Astrocyte of the cerebellum (primary cell): Measurements from ENCODE around the gene DNAJC9.

Source experiments
- DNase-seq: peaks from one replicate; pipeline ENCODE4 v3.0.0-alpha.2; 2011; ENCODE audit warnings: low read depth
- H3K4me3 ChIP-seq: 2 replicates; pipeline ENCODE4 v1.5.1; 2011; ENCODE audit warnings: mild to moderate bottlenecking, low read depth, low read length, moderate library complexity
- in situ Hi-C: cut with HindIII; loops from 2 replicates; pipeline ENCODE4 v1.10.0; 2017; ENCODE audit warnings: low sequenced_read_pairs
- TF ChIP-seq, protein P1 (sequence below): IDR thresholded peaks from 2 replicates; pipeline ENCODE4 v1.5.1; 2012; ENCODE audit warnings: low read length, low read depth, moderate library complexity, mild to moderate bottlenecking; ENCODE audit errors: missing control alignments

DNAJC9 gene

DNA sequence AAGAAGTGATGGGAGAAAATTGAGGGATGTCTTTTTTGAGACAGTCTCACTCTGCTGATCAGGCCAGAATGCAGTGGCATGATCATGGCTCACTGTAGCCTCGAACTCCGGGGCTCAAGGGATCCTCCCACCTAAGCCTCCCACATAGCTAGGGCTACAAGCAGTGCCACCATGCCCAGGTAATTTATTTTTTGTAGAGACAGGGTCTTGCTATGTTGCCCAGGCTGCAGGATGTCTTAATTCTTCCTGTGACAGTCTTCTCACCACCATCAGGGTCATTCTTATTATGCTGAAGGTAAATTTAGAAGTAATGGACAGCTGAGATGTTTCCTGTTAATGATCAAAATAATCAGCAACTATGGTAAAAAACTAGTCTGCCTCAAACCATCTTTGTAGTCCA, 7.1 kb downstream of the DNAJC9 start:
- in situ Hi-C loops, result no loop called here
- TF ChIP-seq, protein P1, sequence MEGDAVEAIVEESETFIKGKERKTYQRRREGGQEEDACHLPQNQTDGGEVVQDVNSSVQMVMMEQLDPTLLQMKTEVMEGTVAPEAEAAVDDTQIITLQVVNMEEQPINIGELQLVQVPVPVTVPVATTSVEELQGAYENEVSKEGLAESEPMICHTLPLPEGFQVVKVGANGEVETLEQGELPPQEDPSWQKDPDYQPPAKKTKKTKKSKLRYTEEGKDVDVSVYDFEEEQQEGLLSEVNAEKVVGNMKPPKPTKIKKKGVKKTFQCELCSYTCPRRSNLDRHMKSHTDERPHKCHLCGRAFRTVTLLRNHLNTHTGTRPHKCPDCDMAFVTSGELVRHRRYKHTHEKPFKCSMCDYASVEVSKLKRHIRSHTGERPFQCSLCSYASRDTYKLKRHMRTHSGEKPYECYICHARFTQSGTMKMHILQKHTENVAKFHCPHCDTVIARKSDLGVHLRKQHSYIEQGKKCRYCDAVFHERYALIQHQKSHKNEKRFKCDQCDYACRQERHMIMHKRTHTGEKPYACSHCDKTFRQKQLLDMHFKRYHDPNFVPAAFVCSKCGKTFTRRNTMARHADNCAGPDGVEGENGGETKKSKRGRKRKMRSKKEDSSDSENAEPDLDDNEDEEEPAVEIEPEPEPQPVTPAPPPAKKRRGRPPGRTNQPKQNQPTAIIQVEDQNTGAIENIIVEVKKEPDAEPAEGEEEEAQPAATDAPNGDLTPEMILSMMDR, result no peak
- DNase-seq, result no peak
- no peak overlapping the region for H3K4me3 ChIP-seq

DNA sequence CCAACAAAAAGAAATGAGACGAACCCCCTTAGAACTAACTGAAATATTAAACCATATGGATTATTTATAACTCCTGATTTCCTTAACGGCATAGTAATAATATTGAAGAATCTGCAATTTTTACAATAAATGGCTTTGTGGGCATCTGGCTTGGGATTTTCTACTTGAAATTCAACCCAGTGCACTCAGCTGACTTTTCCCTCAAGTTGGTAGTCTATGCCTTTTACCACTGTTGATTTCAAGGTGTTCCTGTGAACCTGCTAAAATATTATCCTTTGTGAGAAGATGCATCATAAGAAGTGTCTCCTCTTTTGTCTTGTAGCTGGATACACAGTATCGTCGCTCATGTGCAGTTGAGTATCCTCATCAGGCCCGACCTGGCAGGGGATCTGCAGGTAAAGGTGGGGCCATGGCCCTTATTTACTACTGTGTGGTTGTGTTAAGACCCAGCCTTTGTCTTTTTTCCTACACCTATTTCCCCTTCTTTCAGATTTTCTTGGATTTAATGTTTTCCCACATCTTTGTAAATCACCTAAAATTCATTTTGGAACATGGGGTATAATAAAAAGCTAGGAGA, 8.0 kb downstream of the DNAJC9 start:
- in situ Hi-C loops, result no loop called here
- DNase-seq, result no peak
- TF ChIP-seq, protein P1, result no peak
- H3K4me3 ChIP-seq, result no peak overlapping the region

DNA sequence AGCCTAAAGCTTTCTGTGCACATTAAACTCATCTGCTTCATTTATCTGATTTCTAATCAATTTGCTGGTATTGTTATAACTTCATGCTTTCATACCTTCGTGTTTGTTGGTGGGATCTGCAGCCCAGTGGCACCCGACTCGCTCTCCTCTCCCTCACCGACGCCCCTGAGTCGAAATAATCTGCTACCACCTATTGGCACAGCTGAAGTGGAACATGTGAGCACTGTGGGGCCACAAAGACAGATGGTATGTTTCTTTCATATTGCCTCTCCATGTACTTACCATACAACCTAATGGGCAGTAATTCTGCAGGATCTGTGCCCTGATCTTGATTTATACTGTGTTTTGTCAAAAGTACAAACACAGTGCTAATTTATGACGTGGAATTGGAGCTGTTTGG, 12.4 kb downstream of the DNAJC9 start:
- no peak for DNase-seq
- H3K4me3 ChIP-seq, result no peak overlapping the region
- in situ Hi-C loops, result no loop called here
- TF ChIP-seq, protein P1, result no peak

DNA sequence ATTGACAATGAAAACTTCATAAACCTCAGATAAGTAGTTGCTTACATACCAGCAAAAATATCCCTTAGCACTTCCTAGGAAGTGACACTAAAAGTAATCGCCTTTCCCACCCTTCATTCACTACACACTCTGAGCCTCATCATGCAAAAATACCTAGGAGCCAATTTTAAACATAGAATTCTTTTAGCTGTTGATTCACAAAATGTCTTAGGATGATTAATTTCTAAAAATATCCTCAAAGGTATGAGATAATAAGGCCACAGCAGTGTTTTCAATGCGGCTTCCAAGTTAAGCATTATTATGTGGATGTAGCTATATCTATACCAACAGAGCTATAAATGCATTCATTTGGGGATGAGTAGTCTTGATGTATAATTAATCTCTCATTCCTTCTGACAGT, 13.2 kb downstream of the DNAJC9 start:
- TF ChIP-seq, protein P1, result no peak
- H3K4me3 ChIP-seq, result no peak overlapping the region
- in situ Hi-C loops, result no loop called here
- DNase-seq, result no peak

DNA sequence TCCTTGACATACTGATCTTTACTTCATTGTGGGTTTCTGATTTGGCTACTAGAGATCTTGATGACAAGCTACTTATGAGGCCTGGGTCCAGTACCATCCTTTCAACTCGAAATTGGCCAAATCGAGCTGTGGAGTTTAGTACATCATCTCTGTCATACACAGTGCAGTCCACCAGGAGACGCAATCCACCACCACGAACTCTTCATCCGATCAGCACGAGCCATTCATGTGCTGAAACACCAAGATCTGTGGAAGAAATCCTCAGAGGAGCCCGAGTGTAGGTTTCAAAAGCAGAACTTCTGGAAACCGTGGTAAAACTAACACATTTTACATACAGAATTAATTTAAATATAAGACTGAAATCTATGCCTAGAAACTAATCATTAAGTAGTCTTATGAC, 14.2 kb downstream of the DNAJC9 start:
- in situ Hi-C loops, result no loop called here
- no peak overlapping the region for H3K4me3 ChIP-seq
- DNase-seq, result no peak
- TF ChIP-seq, protein P1, result no peak

DNA sequence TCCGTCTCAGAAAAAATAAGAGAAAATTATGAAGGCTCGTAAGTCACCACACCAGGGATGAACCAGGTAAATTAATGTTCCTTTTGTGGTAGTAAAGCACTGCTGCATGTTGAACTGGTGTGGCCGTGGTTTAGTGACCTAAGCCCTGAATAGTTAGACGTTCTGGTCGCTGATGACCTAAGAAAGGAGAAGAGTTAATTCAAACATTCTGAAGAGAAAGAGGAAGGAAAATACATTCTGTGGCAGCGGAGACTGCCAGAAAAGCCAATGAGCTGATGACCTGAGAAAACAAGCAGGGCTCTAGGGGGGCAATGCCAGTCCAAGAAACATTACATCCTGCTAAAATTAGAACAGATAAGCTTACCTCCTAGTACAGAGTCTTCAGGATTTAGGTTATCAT, 17.5 kb downstream of the DNAJC9 start:
- in situ Hi-C loops, result no loop called here
- DNase-seq, result no peak
- no peak overlapping the region for H3K4me3 ChIP-seq
- TF ChIP-seq, protein P1, result no peak

DNA sequence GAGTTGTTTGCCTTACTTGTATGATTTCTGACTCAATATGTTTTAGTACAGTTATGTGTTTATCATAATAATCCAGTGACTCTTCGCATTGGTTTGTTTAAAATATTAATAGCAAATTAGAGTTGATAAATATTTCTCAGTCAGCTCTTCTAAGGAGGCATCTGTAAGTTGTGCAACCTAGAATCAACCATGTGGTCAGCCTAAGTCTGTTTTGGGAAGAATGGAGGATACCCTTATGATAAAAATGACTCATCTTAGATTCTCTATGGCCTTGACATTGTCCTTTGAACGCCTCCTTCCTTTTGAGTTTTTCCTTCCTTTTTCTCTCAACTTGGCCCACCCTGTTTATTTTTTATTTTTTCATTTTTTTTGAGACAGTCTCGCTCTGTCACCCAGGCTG, 18.8 kb downstream of the DNAJC9 start:
- no peak for DNase-seq
- H3K4me3 ChIP-seq, result no peak overlapping the region
- TF ChIP-seq, protein P1, result no peak
- in situ Hi-C loops, result no loop called here
